Measurements from ENCODE around the gene CDPF1. TPM values are rescaled to one million over a fixed set of nuclear protein-coding genes. Genes with fewer than 3 reads are reported as not detected.
"Not testable (repeated sequence)": the region's sequence is repeated elsewhere in the genome, so short reads cannot be mapped to it uniquely, and the experiment has no call there.

Gene CDPF1
- total RNA-seq, 1 donor from 2014 or later, result 22.1 TPM

DNA sequence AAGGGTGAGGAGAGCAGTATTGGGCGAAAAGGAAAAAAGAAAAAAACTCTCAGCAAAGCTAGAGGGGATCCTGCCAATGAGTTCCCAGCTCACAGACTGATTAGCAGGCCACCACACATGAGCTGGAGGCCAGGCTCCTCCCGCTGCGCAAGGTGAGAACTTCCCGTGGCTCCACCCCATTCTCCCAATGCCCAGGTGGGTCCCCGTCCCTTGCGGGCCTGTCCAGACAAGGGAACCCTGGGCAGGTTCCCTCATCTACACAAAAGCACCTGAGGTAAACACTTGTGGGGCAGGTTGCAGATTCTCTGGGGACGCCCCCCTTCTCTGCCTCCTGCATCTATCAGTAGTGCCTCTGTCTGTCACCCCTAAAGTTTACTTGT lies 46.5 kb downstream of the CDPF1 start:
- no peaks in the 10 kb centered on the region for H3K4me1 ChIP-seq
- peaks cover 0 to 45% of the 10 kb centered on the region in 2 donors for H3K36me3 ChIP-seq
- H3K27me3 ChIP-seq, result no peaks in the 10 kb centered on the region
- TF ChIP-seq CTCF (IDR thresholded peaks at IDR 0.05) (no peak), POLR2AphosphoS5 (IDR thresholded peaks at IDR 0.05; ENCODE audit: insufficient read depth in 1 of 2, low read depth in 1 of 2) (no peak), POLR2A (IDR thresholded peaks at IDR 0.05) (no peak)
- intact Hi-C loops (cut with DNase I), result no loop called here
- peaks cover 2% of the 10 kb centered on the region for H3K9me3 ChIP-seq
- H3K27ac ChIP-seq, result no peak overlapping the region
- DNase-seq (ENCODE audit: extremely low spot score in 2 of 2), result no peak
- no peak overlapping the region for H3K4me3 ChIP-seq

- no peak for DNase-seq (ENCODE audit: extremely low spot score in 2 of 2)
- no peak for TF ChIP-seq POLR2A (IDR thresholded peaks at IDR 0.05)
- no peak for TF ChIP-seq CTCF (IDR thresholded peaks at IDR 0.05)
- no peak for TF ChIP-seq POLR2AphosphoS5 (IDR thresholded peaks at IDR 0.05; ENCODE audit: insufficient read depth in 1 of 2, low read depth in 1 of 2)
- no peaks in the 10 kb centered on the region for H3K4me1 ChIP-seq
- intact Hi-C loops (cut with DNase I), result no loop called here
- no peak overlapping the region for H3K27ac ChIP-seq
- H3K27me3 ChIP-seq, result no peaks in the 10 kb centered on the region
- H3K9me3 ChIP-seq, result no peaks in the 10 kb centered on the region
- H3K4me3 ChIP-seq, result no peak overlapping the region
- peaks cover 0 to 49% of the 10 kb centered on the region in 2 donors for H3K36me3 ChIP-seq
These were observed 47.0 kb downstream of the CDPF1 start for GRCh38 chr22:46202897-46203600.

- Histone ChIP-seq H3K27ac (no peak overlapping the region), H3K9me3 (no peaks in the 10 kb centered on the region), H3K4me3 (no peak overlapping the region), H3K4me1 (no peaks in the 10 kb centered on the region), H3K36me3 (peaks cover 0 to 49% of the 10 kb centered on the region in 2 donors), H3K27me3 (no peaks in the 10 kb centered on the region)
- TF ChIP-seq POLR2AphosphoS5 (IDR thresholded peaks at IDR 0.05; ENCODE audit: insufficient read depth in 1 of 2, low read depth in 1 of 2) (no peak), CTCF (IDR thresholded peaks at IDR 0.05) (no peak), POLR2A (IDR thresholded peaks at IDR 0.05) (no peak)
- no peak for DNase-seq (ENCODE audit: extremely low spot score in 2 of 2)
- intact Hi-C loops (cut with DNase I), result no loop called here
These were observed 48.9 kb downstream of the CDPF1 start for GRCh38 chr22:46201059-46201757.

- H3K36me3 ChIP-seq, result peaks cover 0 to 35% of the 10 kb centered on the region in 2 donors
- H3K9me3 ChIP-seq; H3K4me1 ChIP-seq; H3K4me3 ChIP-seq; intact Hi-C loops (cut with DNase I); H3K27me3 ChIP-seq; H3K27ac ChIP-seq; DNase-seq (ENCODE audit: extremely low spot score in 2 of 2): not testable (repeated sequence)
These were observed 51.3 kb downstream of the CDPF1 start for GRCh38 chr22:46198806-46199205.

GRCh38 chr22:46198274-46198673 lies 51.8 kb downstream of the CDPF1 start:
- Histone ChIP-seq H3K36me3 (peaks cover 0 to 31% of the 10 kb centered on the region in 2 donors), H3K27ac (no peak overlapping the region), H3K4me1 (no peaks in the 10 kb centered on the region), H3K27me3 (no peaks in the 10 kb centered on the region), H3K4me3 (no peak overlapping the region), H3K9me3 (no peaks in the 10 kb centered on the region)
- no peak for DNase-seq (ENCODE audit: extremely low spot score in 2 of 2)
- TF ChIP-seq POLR2A (IDR thresholded peaks at IDR 0.05) (no peak), CTCF (IDR thresholded peaks at IDR 0.05) (no peak), POLR2AphosphoS5 (IDR thresholded peaks at IDR 0.05; ENCODE audit: insufficient read depth in 1 of 2, low read depth in 1 of 2) (no peak)
- intact Hi-C loops (cut with DNase I), result no loop called here
